Thyroid gland (tissue), 4 donors: ENCODE data around the gene PGM2L1.

Experiments
- POLR2A ChIP-seq, 2 donors: fragments of 450-650 bp; IDR thresholded peaks; one replicate each; pipeline ENCODE4 v1.6.1; 2017; ENCODE audit warnings: antibody characterized with exemption in 2 of 2, mild to moderate bottlenecking in 2 of 2, moderate library complexity in 1 of 2
- TF ChIP-seq, protein P1 (sequence below), 6 experiments: fragments of 200-600 bp in 3 of 6; fragments of 450-650 bp in 3 of 6; sonication (generic) in 3 of 6; IDR thresholded peaks; one replicate each; pipeline ENCODE4 v1.5.1; 2016 to 2019; ENCODE audit warnings: antibody characterized with exemption in 6 of 6, mild to moderate bottlenecking in 2 of 6, inconsistent platforms in 1 of 6, moderate library complexity in 1 of 6

DNA sequence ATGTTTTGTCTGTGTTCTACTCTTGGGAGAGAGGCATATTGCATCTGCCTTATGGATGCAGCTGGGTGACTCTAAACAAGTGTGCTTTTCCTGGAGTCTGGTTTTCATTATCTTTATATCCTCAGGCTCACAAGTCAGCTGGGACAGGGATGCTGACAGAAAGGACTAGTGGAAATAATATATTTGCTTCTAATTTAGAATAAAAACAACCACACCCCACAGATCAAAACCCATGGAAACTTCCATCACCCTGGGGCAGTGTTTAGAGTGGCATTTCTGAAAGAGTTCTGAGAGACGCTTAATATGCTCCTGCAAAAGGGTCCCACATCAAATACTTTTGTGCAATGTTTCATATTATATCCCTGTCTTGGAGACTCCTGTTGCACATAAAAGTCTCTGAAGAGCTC lies 48.3 kb upstream of the PGM2L1 start:
- no peak for TF ChIP-seq POLR2A (IDR thresholded peaks at IDR 0.05)
- TF ChIP-seq, protein P1, sequence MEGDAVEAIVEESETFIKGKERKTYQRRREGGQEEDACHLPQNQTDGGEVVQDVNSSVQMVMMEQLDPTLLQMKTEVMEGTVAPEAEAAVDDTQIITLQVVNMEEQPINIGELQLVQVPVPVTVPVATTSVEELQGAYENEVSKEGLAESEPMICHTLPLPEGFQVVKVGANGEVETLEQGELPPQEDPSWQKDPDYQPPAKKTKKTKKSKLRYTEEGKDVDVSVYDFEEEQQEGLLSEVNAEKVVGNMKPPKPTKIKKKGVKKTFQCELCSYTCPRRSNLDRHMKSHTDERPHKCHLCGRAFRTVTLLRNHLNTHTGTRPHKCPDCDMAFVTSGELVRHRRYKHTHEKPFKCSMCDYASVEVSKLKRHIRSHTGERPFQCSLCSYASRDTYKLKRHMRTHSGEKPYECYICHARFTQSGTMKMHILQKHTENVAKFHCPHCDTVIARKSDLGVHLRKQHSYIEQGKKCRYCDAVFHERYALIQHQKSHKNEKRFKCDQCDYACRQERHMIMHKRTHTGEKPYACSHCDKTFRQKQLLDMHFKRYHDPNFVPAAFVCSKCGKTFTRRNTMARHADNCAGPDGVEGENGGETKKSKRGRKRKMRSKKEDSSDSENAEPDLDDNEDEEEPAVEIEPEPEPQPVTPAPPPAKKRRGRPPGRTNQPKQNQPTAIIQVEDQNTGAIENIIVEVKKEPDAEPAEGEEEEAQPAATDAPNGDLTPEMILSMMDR (IDR thresholded peaks at IDR 0.05) = no peak
